ENCODE data around the gene IMMT. TPM values are rescaled to one million over a fixed set of nuclear protein-coding genes. Genes with fewer than 3 reads are reported as not detected.
"Not testable (repeated sequence)": the region's sequence is repeated elsewhere in the genome, so short reads cannot be mapped to it uniquely, and the experiment has no call there.

Gene IMMT
- total and polyA plus RNA-seq, 9 of the 15 experiments (the other 6 are each of a cell fraction or from before 2014, with no cell fraction given) = 119 to 294 (median 140) TPM

DNA sequence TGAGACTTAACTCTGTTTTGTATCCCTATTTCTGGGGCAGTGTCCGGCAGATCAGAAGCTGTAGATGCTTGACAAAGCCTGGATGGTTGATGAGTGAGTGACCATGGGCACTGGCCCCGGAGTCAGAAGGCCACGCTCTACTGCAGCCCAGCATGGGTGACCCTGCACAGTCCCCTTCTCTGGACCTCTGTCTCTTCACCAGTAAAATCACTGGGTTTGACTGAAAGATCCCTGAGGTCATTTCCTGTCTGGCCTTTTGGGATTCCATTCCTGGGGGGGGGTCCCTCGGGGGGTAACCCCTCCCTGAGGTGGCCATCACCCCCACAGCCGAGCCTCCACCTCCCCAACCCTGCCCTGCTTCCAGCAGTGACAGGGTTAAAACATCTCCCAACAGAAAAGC lies 35.7 kb upstream of the IMMT start (continued):
- TF ChIP-seq ZNF584 (CRISPR knock-in tag; IDR thresholded peaks at IDR 0.05; ENCODE audit: low read depth) = no peak
- TF ChIP-seq, protein P1, sequence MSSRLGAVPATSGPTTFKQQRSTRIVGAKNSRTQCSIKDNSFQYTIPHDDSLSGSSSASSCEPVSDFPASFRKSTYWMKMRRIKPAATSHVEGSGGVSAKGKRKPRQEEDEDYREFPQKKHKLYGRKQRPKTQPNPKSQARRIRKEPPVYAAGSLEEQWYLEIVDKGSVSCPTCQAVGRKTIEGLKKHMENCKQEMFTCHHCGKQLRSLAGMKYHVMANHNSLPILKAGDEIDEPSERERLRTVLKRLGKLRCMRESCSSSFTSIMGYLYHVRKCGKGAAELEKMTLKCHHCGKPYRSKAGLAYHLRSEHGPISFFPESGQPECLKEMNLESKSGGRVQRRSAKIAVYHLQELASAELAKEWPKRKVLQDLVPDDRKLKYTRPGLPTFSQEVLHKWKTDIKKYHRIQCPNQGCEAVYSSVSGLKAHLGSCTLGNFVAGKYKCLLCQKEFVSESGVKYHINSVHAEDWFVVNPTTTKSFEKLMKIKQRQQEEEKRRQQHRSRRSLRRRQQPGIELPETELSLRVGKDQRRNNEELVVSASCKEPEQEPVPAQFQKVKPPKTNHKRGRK (tag; IDR thresholded peaks at IDR 0.05) = no peak

DNA sequence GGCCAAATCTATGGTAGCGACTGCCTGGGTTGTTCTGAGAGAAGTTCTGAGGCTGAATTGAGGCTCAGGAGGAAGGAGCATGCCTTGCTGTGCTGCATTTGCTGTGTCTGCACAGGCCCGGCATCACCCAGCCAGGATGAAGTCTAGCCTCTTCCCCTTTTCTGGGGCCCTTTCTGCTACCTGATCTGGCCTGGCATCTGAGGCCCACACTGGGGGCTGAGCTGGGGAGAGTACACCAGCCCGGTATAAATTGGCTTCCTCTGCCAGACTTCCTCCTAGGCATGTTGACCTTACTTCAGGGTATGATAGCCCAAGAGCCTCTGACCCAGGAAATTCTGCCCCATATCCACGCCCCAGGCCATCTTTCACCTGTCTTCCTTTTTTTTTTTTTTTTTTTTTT lies 34.0 kb upstream of the IMMT start:
- no peak overlapping the region for H3K4me3 ChIP-seq

DNA sequence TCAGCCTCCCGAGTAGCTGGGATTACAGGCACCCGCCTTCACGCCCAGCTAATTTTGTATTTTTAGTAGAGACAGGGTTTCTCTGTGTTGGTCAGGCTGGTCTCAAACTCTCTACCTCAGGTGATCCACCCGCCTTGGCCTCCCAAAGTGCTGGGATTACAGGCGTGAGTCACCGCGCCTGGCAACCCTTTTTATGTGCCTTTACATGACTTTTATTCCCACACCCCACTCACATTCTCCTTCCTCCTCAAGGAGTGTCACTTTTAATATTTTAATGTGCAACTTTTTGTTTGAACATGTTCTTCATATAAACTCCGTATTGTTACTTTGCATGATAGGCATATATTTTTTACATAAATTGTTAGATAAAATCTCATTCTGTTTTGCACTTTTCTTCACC lies 33.3 kb upstream of the IMMT start:
- H3K79me2 ChIP-seq (ENCODE audit: control insufficient read depth, insufficient read depth, low read length); H3K36me3 ChIP-seq (ENCODE audit: control insufficient read depth, insufficient read depth, low read length); in situ Hi-C loops (cut with MboI); FAIRE-seq; H3K9me3 ChIP-seq (replicated peaks; ENCODE audit: control insufficient read depth, insufficient read depth, low read depth, low read length); H3K27ac ChIP-seq (ENCODE audit: extremely low read depth, low read depth, low read length); H4K20me1 ChIP-seq (replicated peaks; ENCODE audit: control insufficient read depth, insufficient read depth, low read length); DNase-seq (ENCODE audit: extremely low read depth in 1 of 4, low spot score in 3 of 4); BruUV-seq (replicated peaks); H3K9me1 ChIP-seq (ENCODE audit: control insufficient read depth, insufficient read depth, low read length); H3K4me3 ChIP-seq; H3K4me1 ChIP-seq (replicated peaks in 1 of 2; ENCODE audit: control insufficient read depth in 2 of 2, insufficient read depth in 2 of 2, low read length in 2 of 2); ATAC-seq; H2AFZ ChIP-seq (ENCODE audit: low read depth, low read length); H3K9ac ChIP-seq (ENCODE audit: insufficient read depth in 1 of 2, low read depth in 2 of 2, low read length in 2 of 2); H3K4me2 ChIP-seq (ENCODE audit: insufficient read depth, low read length); CTCF ChIA-PET (ENCODE audit: low intra/inter-chr PET ratio); POLR2A ChIA-PET: not testable (repeated sequence)
- WGBS (ENCODE audit: insufficient coverage, low coverage, missing lambda C conversion rate) = 5% methylated on average over 8 of the region's 8 CpGs
- intact Hi-C loops (cut with micrococcal nuclease) = loop anchor here (10.0 kb wide), 1 partner anchor 404 kb away; no protein-coding TSS in a partner anchor
- peaks cover 39 to 56% of the 10 kb centered on the region in 2 experiments; a peak in 4 of 5 replicates for H3K27me3 ChIP-seq (ENCODE audit: control insufficient read depth in 2 of 2, insufficient read depth in 2 of 2, low read length in 2 of 2)

More for the DNA sequence above, 34.0 kb upstream of the IMMT start:
- no TSS peak for BruUV-seq (replicated peaks)
- no peak overlapping the region for H2AFZ ChIP-seq (ENCODE audit: low read depth, low read length)
- FAIRE-seq (no peak), ATAC-seq (no peak), DNase-seq (ENCODE audit: extremely low read depth in 1 of 4, low spot score in 3 of 4) (no peak)
- 5% methylated on average over 4 of the region's 4 CpGs for WGBS (ENCODE audit: insufficient coverage, low coverage, missing lambda C conversion rate)
- no peaks in the 10 kb centered on the region for H3K9me1 ChIP-seq (ENCODE audit: control insufficient read depth, insufficient read depth, low read length)
- ChIA-PET POLR2A (no interaction called here), CTCF (ENCODE audit: low intra/inter-chr PET ratio) (no interaction called here)
- no peak overlapping the region for H3K27ac ChIP-seq (ENCODE audit: extremely low read depth, low read depth, low read length)
- peaks cover 0 to 7% of the 10 kb centered on the region in 2 experiments; a peak in 3 of 5 replicates for H3K4me1 ChIP-seq (replicated peaks in 1 of 2; ENCODE audit: control insufficient read depth in 2 of 2, insufficient read depth in 2 of 2, low read length in 2 of 2)
- TF ChIP-seq CBX1 (IDR thresholded peaks at IDR 0.05; ENCODE audit: low read depth) = no peak
- TF ChIP-seq SPI1 (IDR thresholded peaks at IDR 0.05; ENCODE audit: borderline replicate concordance, low read depth, low read length) = peak; percentile 24; the same call in 1 of the 2 replicates
- no peak for TF ChIP-seq ZNF253 (CRISPR knock-in tag; conservative IDR thresholded peaks at IDR 0.05)
- no peak for TF ChIP-seq TAF9B (IDR thresholded peaks at IDR 0.05; ENCODE audit: partially characterized antibody)
- in situ Hi-C loops (cut with MboI) = no loop called here
- H3K36me3 ChIP-seq (ENCODE audit: control insufficient read depth, insufficient read depth, low read length) = no peaks in the 10 kb centered on the region
- H3K27me3 ChIP-seq (ENCODE audit: control insufficient read depth in 2 of 2, insufficient read depth in 2 of 2, low read length in 2 of 2) = peaks cover 41 to 58% of the 10 kb centered on the region in 2 experiments; a peak in 4 of 5 replicates
- no peaks in the 10 kb centered on the region for H3K79me2 ChIP-seq (ENCODE audit: control insufficient read depth, insufficient read depth, low read length)
- no peak overlapping the region for H3K4me2 ChIP-seq (ENCODE audit: insufficient read depth, low read length)
- H4K20me1 ChIP-seq (replicated peaks; ENCODE audit: control insufficient read depth, insufficient read depth, low read length) = no peaks in the 10 kb centered on the region; the same call in 1 of the 2 replicates
- peak overlapping the region in 1 of 2 experiments; percentile 52; a peak in 2 of 4 replicates for H3K9ac ChIP-seq (ENCODE audit: insufficient read depth in 1 of 2, low read depth in 2 of 2, low read length in 2 of 2)
- intact Hi-C loops (cut with micrococcal nuclease) = loop anchor here (10.0 kb wide), 1 partner anchor 404 kb away; no protein-coding TSS in a partner anchor
- no peaks in the 10 kb centered on the region for H3K9me3 ChIP-seq (replicated peaks; ENCODE audit: control insufficient read depth, insufficient read depth, low read depth, low read length)

Measured in K562 (cell line).